HFFc6 (cell line): ENCODE results near the gene RRAS2. TPM values are rescaled to one million over a fixed set of nuclear protein-coding genes. Genes with fewer than 3 reads are reported as not detected.
A peak's percentile ranks its signal among the peaks of the same experiment; 100 is the strongest.

ENCODE experiments used
- DNase-seq: peaks from one replicate; pipeline ENCODE4 v3.0.0-alpha.2; 2018
- H3K27ac Mint-ChIP-seq: 2 replicates; pipeline ENCODE4 v1.8.0; 2020; ENCODE audit warnings: mild to moderate bottlenecking, mixed read lengths
- H3K27me3 Mint-ChIP-seq: 2 replicates; pipeline ENCODE4 v1.8.0; 2021; ENCODE audit warnings: mild to moderate bottlenecking, moderate library complexity, mixed read lengths; ENCODE audit not compliant: insufficient read depth
- H3K36me3 Mint-ChIP-seq: 2 replicates; pipeline ENCODE4 v1.8.0; 2021; ENCODE audit warnings: low read depth, mixed read lengths
- H3K4me1 Mint-ChIP-seq: 2 replicates; pipeline ENCODE4 v1.8.0; 2020; ENCODE audit warnings: low read depth, mixed read lengths
- H3K4me3 Mint-ChIP-seq: 2 replicates; pipeline ENCODE4 v1.8.0; 2020; ENCODE audit warnings: mild to moderate bottlenecking, moderate library complexity, mixed read lengths
- H3K9me3 Mint-ChIP-seq: 2 replicates; pipeline ENCODE4 v1.8.0; 2020; ENCODE audit warnings: mild to moderate bottlenecking, mixed read lengths
- CTCF ChIP-seq: fragments of 200-600 bp; sonication (generic); IDR thresholded peaks from 2 replicates; pipeline ENCODE4 v1.5.0; 2021; ENCODE audit warnings: antibody characterized with exemption, mild to moderate bottlenecking
- total RNA-seq, 6 experiments: library from RNA; stranded (reverse); fragmentation: NEBNext Ultra II Directional; extraction: Animal tissue kit (Norgen Biotek cat#: 25700); gene quantifications; 2 replicates in 1 of 6; 3 replicates in 5 of 6; pipeline ENCODE4 v1.2.3, GENCODE V29; 2021

Gene RRAS2
- total RNA-seq, 6 experiments from 2014 or later = 89.6 to 122 (median 103) TPM

- Mint-ChIP-seq H3K27ac (no peak overlapping the region), H3K4me1 (peaks cover 44% of the 10 kb centered on the region), H3K27me3 (no peaks in the 10 kb centered on the region; the same call in none of the 2 replicates), H3K4me3 (no peak overlapping the region), H3K9me3 (no peaks in the 10 kb centered on the region), H3K36me3 (no peaks in the 10 kb centered on the region)
- DNase-seq = no peak
- no peak for TF ChIP-seq CTCF
Measured at GRCh38 chr11:14386081-14386480, 27.1 kb upstream of the RRAS2 start.

GRCh38 chr11:14384338-14384737, 25.4 kb upstream of the RRAS2 start:
- TF ChIP-seq CTCF = no peak
- Mint-ChIP-seq H3K27me3 (no peaks in the 10 kb centered on the region; the same call in none of the 2 replicates), H3K36me3 (no peaks in the 10 kb centered on the region), H3K9me3 (no peaks in the 10 kb centered on the region), H3K4me1 (peaks cover 50% of the 10 kb centered on the region), H3K27ac (peak overlapping the region; percentile 3; the same call in 1 of the 2 replicates), H3K4me3 (no peak overlapping the region)
- DNase-seq = peak; percentile 41

- Mint-ChIP-seq H3K4me1 (peaks cover 42% of the 10 kb centered on the region), H3K9me3 (no peaks in the 10 kb centered on the region), H3K4me3 (no peak overlapping the region; the same call in 1 of the 2 replicates), H3K27me3 (no peaks in the 10 kb centered on the region; the same call in none of the 2 replicates), H3K36me3 (no peaks in the 10 kb centered on the region), H3K27ac (no peak overlapping the region)
- no peak for TF ChIP-seq CTCF
- no peak for DNase-seq
Measured at GRCh38 chr11:14381968-14382367, 23.0 kb upstream of the RRAS2 start.

- no peaks in the 10 kb centered on the region for H3K36me3 Mint-ChIP-seq
Measured at GRCh38 chr11:14380947-14381561, 22.1 kb upstream of the RRAS2 start.

GRCh38 chr11:14380125-14380936, 21.3 kb upstream of the RRAS2 start:
- H3K27ac Mint-ChIP-seq = no peak overlapping the region
- TF ChIP-seq CTCF = no peak
- no peaks in the 10 kb centered on the region for H3K9me3 Mint-ChIP-seq
- no peak for DNase-seq
- H3K36me3 Mint-ChIP-seq = no peaks in the 10 kb centered on the region
- H3K4me3 Mint-ChIP-seq = peak overlapping the region; percentile 79
- H3K4me1 Mint-ChIP-seq = peaks cover 46% of the 10 kb centered on the region
- no peaks in the 10 kb centered on the region; the same call in 1 of the 2 replicates for H3K27me3 Mint-ChIP-seq

More at GRCh38 chr11:14380947-14381561, 22.1 kb upstream of the RRAS2 start:
- Mint-ChIP-seq H3K4me1 (peaks cover 41% of the 10 kb centered on the region), H3K9me3 (no peaks in the 10 kb centered on the region), H3K4me3 (peak overlapping the region; percentile 79), H3K27ac (peak overlapping the region; percentile 48; the same call in 1 of the 2 replicates), H3K27me3 (no peaks in the 10 kb centered on the region; the same call in 1 of the 2 replicates)
- no peak for TF ChIP-seq CTCF
- peak; percentile 7 for DNase-seq
